ENCODE results near the gene SERTAD2.

DNA sequence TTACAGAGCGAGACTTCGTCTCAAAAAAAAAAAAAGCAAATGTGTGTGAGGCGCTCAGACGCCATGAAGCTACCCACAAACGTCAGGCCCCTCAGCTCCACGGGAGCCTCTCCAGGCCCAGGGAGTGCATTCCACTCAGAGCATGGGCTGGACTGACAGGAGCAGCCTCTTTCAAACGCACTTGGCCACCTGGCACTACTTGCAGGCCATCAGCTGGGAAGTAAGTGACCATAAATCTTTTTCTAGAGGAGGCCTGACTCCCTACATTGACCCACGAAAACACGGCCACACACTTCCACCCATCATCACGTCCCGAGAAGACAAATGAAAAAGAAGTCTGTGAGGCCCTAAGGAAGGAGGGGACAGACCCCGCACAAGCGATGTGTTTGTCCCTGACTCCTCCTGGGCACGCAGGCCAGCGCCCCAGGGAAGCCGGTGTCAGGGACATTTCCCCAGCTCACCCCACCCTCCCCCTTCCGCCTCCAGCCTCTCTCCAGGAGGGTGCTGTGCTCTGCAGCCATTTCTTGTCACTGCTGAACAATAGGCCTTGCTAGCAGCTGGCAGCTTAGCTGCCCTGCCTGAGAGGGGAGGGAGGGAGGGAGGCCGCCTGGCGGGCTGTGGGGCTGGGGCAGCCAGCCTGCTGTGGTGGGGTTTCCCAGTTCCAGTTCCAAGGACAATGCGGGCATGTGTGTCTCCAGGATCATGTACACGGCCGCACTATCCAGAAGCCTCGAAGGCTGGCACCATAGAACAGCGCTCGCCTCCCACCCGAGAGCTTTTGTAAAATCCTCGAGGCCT is 26.6 kb downstream of the SERTAD2 start:
- TF ChIP-seq, protein P1, sequence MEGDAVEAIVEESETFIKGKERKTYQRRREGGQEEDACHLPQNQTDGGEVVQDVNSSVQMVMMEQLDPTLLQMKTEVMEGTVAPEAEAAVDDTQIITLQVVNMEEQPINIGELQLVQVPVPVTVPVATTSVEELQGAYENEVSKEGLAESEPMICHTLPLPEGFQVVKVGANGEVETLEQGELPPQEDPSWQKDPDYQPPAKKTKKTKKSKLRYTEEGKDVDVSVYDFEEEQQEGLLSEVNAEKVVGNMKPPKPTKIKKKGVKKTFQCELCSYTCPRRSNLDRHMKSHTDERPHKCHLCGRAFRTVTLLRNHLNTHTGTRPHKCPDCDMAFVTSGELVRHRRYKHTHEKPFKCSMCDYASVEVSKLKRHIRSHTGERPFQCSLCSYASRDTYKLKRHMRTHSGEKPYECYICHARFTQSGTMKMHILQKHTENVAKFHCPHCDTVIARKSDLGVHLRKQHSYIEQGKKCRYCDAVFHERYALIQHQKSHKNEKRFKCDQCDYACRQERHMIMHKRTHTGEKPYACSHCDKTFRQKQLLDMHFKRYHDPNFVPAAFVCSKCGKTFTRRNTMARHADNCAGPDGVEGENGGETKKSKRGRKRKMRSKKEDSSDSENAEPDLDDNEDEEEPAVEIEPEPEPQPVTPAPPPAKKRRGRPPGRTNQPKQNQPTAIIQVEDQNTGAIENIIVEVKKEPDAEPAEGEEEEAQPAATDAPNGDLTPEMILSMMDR (IDR thresholded peaks at IDR 0.05 in 8 of 11, conservative IDR thresholded peaks at IDR 0.05 in 3 of 11), result peak in 2 of 11 experiments; percentile 6 to 13
- no peak for TF ChIP-seq POLR2A (IDR thresholded peaks at IDR 0.05)
- TF ChIP-seq POLR2AphosphoS5 (IDR thresholded peaks at IDR 0.05), result peak in 2 of 3 donors; percentile 55 to 63
